ENCODE measurements around the gene FBXO40.

DNA sequence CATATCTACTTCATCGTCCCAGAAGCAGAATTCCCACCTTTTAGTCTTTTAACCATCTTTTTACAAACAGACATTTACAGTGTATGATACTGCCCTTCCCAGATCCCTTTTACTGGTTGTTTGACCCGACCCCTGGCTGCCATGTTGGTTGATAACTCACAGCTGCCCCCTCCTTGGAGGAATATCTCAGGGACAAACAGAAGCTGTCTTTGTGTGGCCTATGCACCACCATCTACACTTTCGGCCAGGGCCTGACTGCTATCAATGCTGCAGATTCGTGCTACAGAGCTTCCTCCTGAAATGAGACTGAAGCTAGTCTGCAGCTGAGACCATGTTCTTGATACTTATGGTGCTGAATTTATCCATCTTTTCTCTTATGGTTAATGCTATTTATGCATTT, 40.8 kb upstream of the FBXO40 start:
- TF ChIP-seq EZH2 (IDR thresholded peaks at IDR 0.05; ENCODE audit: borderline replicate concordance, low read depth, low read length, severe bottlenecking) (no peak), CTCF (IDR thresholded peaks at IDR 0.05; ENCODE audit: borderline replicate concordance, extremely low read depth, low read length, poor library complexity, severe bottlenecking) (no peak)

Data from DND-41 (cell line).